H9 (cell line): ENCODE measurements around the gene NHERF2. TPM values are rescaled to one million over a fixed set of nuclear protein-coding genes. Genes with fewer than 3 reads are reported as not detected.

Source experiments
- DNase-seq: peaks from one replicate; pipeline ENCODE4 v3.0.0-alpha.2; 2017
- H2AFZ ChIP-seq: one replicate; pipeline ENCODE4 v1.6.1; 2013; ENCODE audit warnings: mild to moderate bottlenecking, low read length, control low read depth, moderate library complexity
- H2AK5ac ChIP-seq: 2 replicates; pipeline ENCODE4 v1.6.1; 2013; ENCODE audit warnings: low read length, control low read depth, mixed read lengths; ENCODE audit not compliant: insufficient read length
- H2BK120ac ChIP-seq: one replicate; pipeline ENCODE4 v1.6.1; 2013; ENCODE audit warnings: low read depth, mild to moderate bottlenecking, low read length, control low read depth, inconsistent platforms; ENCODE audit not compliant: poor library complexity, severe bottlenecking
- H2BK12ac ChIP-seq: 2 replicates; pipeline ENCODE4 v1.6.1; 2013; ENCODE audit warnings: low read length, control low read depth, mixed read lengths, low read depth; ENCODE audit not compliant: insufficient read length
- H2BK15ac ChIP-seq: 2 replicates; pipeline ENCODE4 v1.6.1; 2013; ENCODE audit warnings: low read depth, low read length, control low read depth
- H2BK20ac ChIP-seq: one replicate; pipeline ENCODE4 v1.6.1; 2013; ENCODE audit warnings: low read depth, mild to moderate bottlenecking, low read length, control low read depth, inconsistent platforms; ENCODE audit not compliant: poor library complexity, severe bottlenecking
- H2BK5ac ChIP-seq: 2 replicates; pipeline ENCODE4 v1.6.1; 2013; ENCODE audit warnings: low read length, control low read depth, mixed read lengths; ENCODE audit not compliant: insufficient read length
- H3K14ac ChIP-seq: 2 replicates; pipeline ENCODE4 v1.6.1; 2013; ENCODE audit warnings: low read length, control low read depth; ENCODE audit not compliant: insufficient read depth
- H3K18ac ChIP-seq: 2 replicates; pipeline ENCODE4 v1.6.1; 2013; ENCODE audit warnings: low read depth, mild to moderate bottlenecking, mixed read lengths, low read length, control low read depth; ENCODE audit not compliant: insufficient read length
- H3K23ac ChIP-seq: 2 replicates; pipeline ENCODE4 v1.6.1; 2013; ENCODE audit warnings: low read length, control low read depth, mixed read lengths, low read depth; ENCODE audit not compliant: insufficient read length
- H3K23me2 ChIP-seq: 2 replicates; pipeline ENCODE4 v1.6.1; 2013; ENCODE audit warnings: low read depth, mild to moderate bottlenecking, mixed read lengths, low read length, control low read depth; ENCODE audit not compliant: insufficient read length, poor library complexity, severe bottlenecking
- H3K27ac ChIP-seq: 2 replicates; pipeline ENCODE4 v1.5.1; 2013; ENCODE audit warnings: low read length, control low read depth, mixed read lengths, low read depth; ENCODE audit not compliant: insufficient read length
- H3K27me3 ChIP-seq: 2 replicates; pipeline ENCODE4 v1.6.1; 2013; ENCODE audit warnings: low read length, control low read depth, inconsistent platforms; ENCODE audit not compliant: insufficient read depth
- H3K4ac ChIP-seq: 2 replicates; pipeline ENCODE4 v1.6.1; 2013; ENCODE audit warnings: low read depth, mild to moderate bottlenecking, control low read depth, inconsistent platforms, low read length, moderate library complexity
- H3K4me1 ChIP-seq: 2 replicates; pipeline ENCODE4 v1.6.1; 2013; ENCODE audit warnings: low read length, control low read depth, inconsistent platforms; ENCODE audit not compliant: insufficient read depth
- H3K4me2 ChIP-seq: 2 replicates; pipeline ENCODE4 v1.6.1; 2013; ENCODE audit warnings: low read length, control low read depth, mixed read lengths; ENCODE audit not compliant: insufficient read length, insufficient read depth
- H3K56ac ChIP-seq: 2 replicates; pipeline ENCODE4 v1.6.1; 2013; ENCODE audit warnings: low read depth, mild to moderate bottlenecking, mixed read lengths, low read length, control low read depth; ENCODE audit not compliant: insufficient read length
- H3K79me1 ChIP-seq: 2 replicates; pipeline ENCODE4 v1.6.1; 2013; ENCODE audit warnings: low read depth, mild to moderate bottlenecking, moderate library complexity, low read length, control low read depth, inconsistent platforms; ENCODE audit not compliant: insufficient read depth, poor library complexity, severe bottlenecking
- H3K79me2 ChIP-seq: 2 replicates; pipeline ENCODE4 v1.6.1; 2013; ENCODE audit warnings: low read length, control low read depth, inconsistent platforms; ENCODE audit not compliant: insufficient read depth
- H3K9ac ChIP-seq: 2 replicates; pipeline ENCODE4 v1.6.1; 2013; ENCODE audit warnings: low read length, control low read depth, mixed read lengths; ENCODE audit not compliant: insufficient read length; ENCODE audit errors: extremely low read depth
- H3K9me3 ChIP-seq: one replicate; pipeline ENCODE4 v1.6.1; 2013; ENCODE audit warnings: low read depth, low read length, inconsistent platforms; ENCODE audit not compliant: control insufficient read depth
- H3T11ph ChIP-seq: one replicate; pipeline ENCODE4 v1.6.1; 2013; ENCODE audit warnings: mild to moderate bottlenecking, low read length, control low read depth, inconsistent platforms
- H4K20me1 ChIP-seq: one replicate; pipeline ENCODE4 v1.6.1; 2013; ENCODE audit not compliant: control insufficient read depth, insufficient read length, insufficient read depth
- H4K5ac ChIP-seq: 2 replicates; pipeline ENCODE4 v1.6.1; 2013; ENCODE audit warnings: low read depth, mild to moderate bottlenecking, mixed read lengths, low read length, control low read depth; ENCODE audit not compliant: insufficient read length
- H4K8ac ChIP-seq: replicated peaks from 2 replicates; pipeline ENCODE4 v1.6.1; 2013; ENCODE audit warnings: low read length, control low read depth, mixed read lengths, low read depth; ENCODE audit not compliant: insufficient read length
- H4K91ac ChIP-seq: 2 replicates; pipeline ENCODE4 v1.6.1; 2013; ENCODE audit warnings: low read depth, mild to moderate bottlenecking, moderate library complexity, mixed read lengths, low read length, control low read depth; ENCODE audit not compliant: insufficient read length
- H3K27ac Mint-ChIP-seq, 3 experiments: 2 replicates in 2 of 3; 3 replicates in 1 of 3; pipeline ENCODE4 v1.8.0; 2020 to 2021; ENCODE audit warnings: mixed read lengths in 3 of 3, mild to moderate bottlenecking in 1 of 3, moderate library complexity in 1 of 3
- H3K27me3 Mint-ChIP-seq: 2 replicates; pipeline ENCODE4 v1.8.0; 2021; ENCODE audit warnings: low read depth, mild to moderate bottlenecking, moderate library complexity, mixed read lengths
- H3K36me3 Mint-ChIP-seq, 3 experiments: 2 replicates in 2 of 3; 3 replicates in 1 of 3; pipeline ENCODE4 v1.8.0; 2020 to 2021; ENCODE audit warnings: low read depth in 3 of 3, mixed read lengths in 3 of 3; ENCODE audit not compliant: insufficient read depth in 1 of 3
- H3K4me1 Mint-ChIP-seq, 2 experiments: 2 replicates each; pipeline ENCODE4 v1.8.0; 2020; ENCODE audit warnings: mixed read lengths in 2 of 2
- H3K4me3 Mint-ChIP-seq, 2 experiments: 2 replicates in 1 of 2; 3 replicates in 1 of 2; pipeline ENCODE4 v1.8.0; 2020 to 2021; ENCODE audit warnings: mild to moderate bottlenecking in 2 of 2, mixed read lengths in 2 of 2, moderate library complexity in 1 of 2
- H3K9me3 Mint-ChIP-seq, 2 experiments: 2 replicates in 1 of 2; 3 replicates in 1 of 2; pipeline ENCODE4 v1.8.0; 2020; ENCODE audit warnings: mild to moderate bottlenecking in 2 of 2, mixed read lengths in 2 of 2, moderate library complexity in 1 of 2
- CTCF ChIP-seq: fragments of 200-600 bp; sonication (generic); conservative IDR thresholded peaks from 3 replicates; pipeline ENCODE4 v1.8.0; 2021; ENCODE audit warnings: antibody characterized with exemption, mild to moderate bottlenecking
- WGBS: extraction: QIAGEN DNeasy Blood & Tissue Kit; methylation state at CpG from one replicate; pipeline ENCODE4 v1.1.7; 2013; ENCODE audit warnings: missing lambda C conversion rate, low lambda C conversion rate, mixed read lengths; ENCODE audit not compliant: insufficient read length; ENCODE audit errors: extremely low coverage; 5-methylcytosine and 5-hydroxymethylcytosine counted together
- total RNA-seq: library from RNA; stranded (reverse); gene quantifications from 2 replicates; pipeline ENCODE4 v1.2.1, GENCODE V29; 2021

The NHERF2 gene
- total RNA-seq, 1 experiment from 2014 or later, result 15.3 TPM

GRCh38 chr16:1981398-1981836, 45.3 kb upstream of the NHERF2 start, which contains the start of gene NOXO1:
Gene NOXO1 (minus strand): TSS chr16:1981469. CDS start chr16:1981179, 290 bp downstream.
- no peak for TF ChIP-seq CTCF
- H4K8ac ChIP-seq, result no peak within 1 kb of the TSS
- peaks cover 2% of the 10 kb centered on the region for H4K20me1 ChIP-seq
- no peak within 1 kb of the TSS for H3K18ac ChIP-seq
- no peaks in the 10 kb centered on the region; the same call in 1 of the 2 replicates for H3K79me2 ChIP-seq
- no peaks in the 10 kb centered on the region for H3K9me3 ChIP-seq
- no peak within 1 kb of the TSS for H2BK12ac ChIP-seq
- no peak within 1 kb of the TSS for H2BK15ac ChIP-seq
- no peak within 1 kb of the TSS; the same call in 1 of the 2 replicates for H3K14ac ChIP-seq
- H3K4me1 ChIP-seq, result no peaks in the 10 kb centered on the region
- no CpG with 5 or more reads among the region's 6 CpGs for WGBS
- no peak for DNase-seq
- H3K27ac ChIP-seq, result no peak within 1 kb of the TSS
- no peak within 1 kb of the TSS for H2AFZ ChIP-seq
- Mint-ChIP-seq H3K36me3 (peaks cover 0 to 19% (median 18%) of the 10 kb centered on the region in 3 experiments; a peak in 6 of 7 replicates), H3K9me3 (no peaks in the 10 kb centered on the region), H3K27me3 (peaks cover 40% of the 10 kb centered on the region), H3K4me1 (peaks cover 19 to 26% of the 10 kb centered on the region in 2 experiments), H3K4me3 (peak within 1 kb of the TSS in 1 of 2 experiments; percentile 64; a peak in 4 of 5 replicates), H3K27ac (no peak within 1 kb of the TSS; a peak in 1 of 7 replicates)
- no peak within 1 kb of the TSS for H2BK120ac ChIP-seq
- no peak within 1 kb of the TSS for H4K5ac ChIP-seq
- no peak within 1 kb of the TSS for H2BK20ac ChIP-seq
- no peak within 1 kb of the TSS for H3K23ac ChIP-seq
- H3K79me1 ChIP-seq, result no peaks in the 10 kb centered on the region
- H2BK5ac ChIP-seq, result no peak within 1 kb of the TSS
- H2AK5ac ChIP-seq, result no peak within 1 kb of the TSS
- no peak within 1 kb of the TSS for H4K91ac ChIP-seq
- peaks cover 24% of the 10 kb centered on the region for H3K23me2 ChIP-seq
- no peak within 1 kb of the TSS for H3K9ac ChIP-seq
- no peak within 1 kb of the TSS for H3T11ph ChIP-seq
- H3K27me3 ChIP-seq, result peaks cover 22% of the 10 kb centered on the region
- no peak within 1 kb of the TSS for H3K4ac ChIP-seq
- peak within 1 kb of the TSS; percentile 40 for H3K4me2 ChIP-seq
- H3K56ac ChIP-seq, result no peak within 1 kb of the TSS
